Measurements from ENCODE around the gene OSCP1.

DNA sequence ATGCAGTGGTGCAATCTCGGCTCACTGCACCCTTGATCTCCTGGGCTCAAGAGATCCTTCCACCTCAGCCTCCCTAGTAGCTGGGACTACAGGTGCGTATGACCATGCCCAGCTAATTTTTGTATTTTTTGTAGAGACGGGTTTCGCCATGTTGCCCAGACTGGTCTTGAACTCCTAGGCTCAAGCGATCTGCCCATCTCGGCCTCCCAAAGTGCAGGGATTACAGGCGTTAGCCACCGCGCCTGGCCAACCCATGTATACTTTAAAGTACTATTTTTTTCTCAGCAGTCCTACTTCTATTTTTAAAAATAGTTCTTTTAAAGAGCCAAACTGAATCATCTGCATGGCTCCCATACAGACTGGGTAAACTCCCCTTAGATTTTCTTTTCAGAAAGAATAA is 68.0 kb downstream of the OSCP1 start:
- TF ChIP-seq ZNF274 (IDR thresholded peaks at IDR 0.05; ENCODE audit: low read depth, low read length) (no peak), YY1 (IDR thresholded peaks at IDR 0.05; ENCODE audit: insufficient read depth, insufficient read length) (no peak)

Data from NT2/D1 (cell line).